Measurements from ENCODE around the gene COQ8A.

COQ8A gene

DNA sequence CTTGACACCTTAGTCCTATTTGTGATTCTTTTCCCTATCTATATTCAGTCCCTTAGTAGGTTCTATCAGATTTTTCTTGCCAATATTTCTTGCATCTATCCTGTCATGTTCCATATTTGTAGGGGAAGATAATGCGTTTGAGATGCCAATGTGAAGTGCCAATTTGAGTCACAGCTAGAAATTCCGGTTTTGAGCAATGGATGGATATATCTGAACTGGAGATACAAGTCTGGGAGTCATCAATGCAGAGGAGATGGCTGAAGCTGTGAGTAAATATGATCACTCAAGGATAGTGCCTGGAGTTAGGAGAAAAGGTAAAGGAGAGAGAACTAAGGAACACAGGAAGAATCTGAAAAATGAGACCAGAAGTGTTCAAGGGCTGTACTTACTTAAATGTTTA, 93.8 kb downstream of the COQ8A start:
- DNase-seq = no peak

DNA sequence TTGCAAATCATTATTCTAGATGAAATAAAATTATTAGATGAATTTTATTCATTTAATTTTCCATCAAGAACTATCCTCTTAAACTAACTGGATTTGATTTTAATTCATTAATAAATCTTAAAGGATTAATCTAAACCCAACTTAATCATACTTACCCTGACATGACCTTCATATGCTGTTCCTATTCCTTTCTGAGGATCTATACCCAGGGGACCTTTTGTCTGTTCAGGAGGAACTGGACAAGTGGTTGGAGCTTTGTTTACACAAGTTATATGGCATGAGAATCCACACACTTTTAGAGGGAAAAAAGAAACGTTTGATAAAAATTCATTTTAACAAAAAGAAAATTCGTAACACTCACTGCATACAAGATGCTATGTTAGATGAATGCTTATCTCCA, 95.2 kb downstream of the COQ8A start:
- DNase-seq = no peak

- DNase-seq = no peak
These were observed 97.0 kb downstream of the COQ8A start for GRCh38 chr1:227037121-227037520.

All from COR-L47 (cell line).